HEK293 (cell line): ENCODE measurements around the gene PROKR1.

ENCODE experiments used
- CTCF ChIA-PET: fragments of 350-600 bp; formaldehyde crosslinking; extraction: SDS; loops from one replicate; lab custom pipeline; 2021; ENCODE audit warnings: antibody characterized with exemption; lab: Yijun Ruan, JAX
- POLR2A ChIA-PET: fragments of 300-600 bp; formaldehyde crosslinking; extraction: SDS; loops from one replicate; lab custom pipeline; 2020; ENCODE audit warnings: antibody characterized with exemption, inconsistent platforms; lab: Yijun Ruan, JAX
- H3K27ac ChIP-seq: fragments of 200-500 bp; sonication (Bioruptor generic); 2 replicates; pipeline ENCODE4 v1.5.1; 2014; ENCODE audit warnings: low read depth, low read length, control low read depth, inconsistent platforms; ENCODE audit errors: extremely low read depth
- H3K36me3 ChIP-seq, 2 experiments: fragments of 200-500 bp in 1 of 2; sonication (Bioruptor generic) in 1 of 2; 1 replicate in 1 of 2; 2 replicates in 1 of 2; pipeline ENCODE4 v1.5.1; 2014 to 2017; ENCODE audit warnings: inconsistent platforms in 2 of 2, low read length in 2 of 2; ENCODE audit not compliant: control insufficient read depth in 2 of 2, insufficient read depth in 1 of 2
- H3K4me1 ChIP-seq: fragments of 200-500 bp; sonication (Bioruptor generic); 2 replicates; pipeline ENCODE4 v1.5.1; 2014; ENCODE audit warnings: mild to moderate bottlenecking, low read length, inconsistent platforms; ENCODE audit not compliant: control insufficient read depth, insufficient read depth
- H3K4me3 ChIP-seq: 2 replicates; pipeline ENCODE4 v1.5.1; 2011; ENCODE audit warnings: low read depth, mild to moderate bottlenecking, control low read depth, low read length, moderate library complexity
- H3K9me3 ChIP-seq: fragments of 200-500 bp; sonication (Bioruptor generic); 2 replicates; pipeline ENCODE4 v1.5.1; 2014; ENCODE audit warnings: low read depth, low read length, inconsistent platforms; ENCODE audit not compliant: control insufficient read depth, insufficient read depth
- BCL11A ChIP-seq: fragments of 450-650 bp; formaldehyde crosslinking; IDR thresholded peaks from 2 replicates; pipeline ENCODE4 v1.5.1; 2016; ENCODE audit warnings: low read depth, missing biosample characterization, missing genetic modification characterization
- GFI1B ChIP-seq: fragments of 450-650 bp; formaldehyde crosslinking; IDR thresholded peaks from 2 replicates; pipeline ENCODE4 v1.5.1; 2016; ENCODE audit warnings: missing biosample characterization, missing genetic modification characterization
- IKZF3 ChIP-seq: fragments of 450-650 bp; IDR thresholded peaks from 2 replicates; pipeline ENCODE4 v1.5.0; 2018; ENCODE audit warnings: missing biosample characterization, mild to moderate bottlenecking, missing genetic modification characterization, moderate library complexity
- TRIM28 ChIP-seq: IDR thresholded peaks from 2 replicates; pipeline ENCODE4 v1.6.1; 2011; ENCODE audit warnings: low read length, control low read depth, borderline replicate concordance
- ZBTB17 ChIP-seq: fragments of 450-650 bp; formaldehyde crosslinking; IDR thresholded peaks from 2 replicates; pipeline ENCODE4 v1.5.1; 2016; ENCODE audit warnings: missing biosample characterization, missing genetic modification characterization
- ZNF157 ChIP-seq: fragments of 450-650 bp; formaldehyde crosslinking; IDR thresholded peaks from 2 replicates; pipeline ENCODE4 v1.5.1; 2016; ENCODE audit warnings: missing biosample characterization, missing genetic modification characterization
- ZNF223 ChIP-seq: fragments of 450-650 bp; formaldehyde crosslinking; IDR thresholded peaks from 2 replicates; pipeline ENCODE4 v1.5.1; 2016; ENCODE audit warnings: missing biosample characterization, missing genetic modification characterization
- ZNF354C ChIP-seq: fragments of 450-650 bp; formaldehyde crosslinking; IDR thresholded peaks from 2 replicates; pipeline ENCODE4 v1.5.1; 2016; ENCODE audit warnings: missing biosample characterization, missing genetic modification characterization, low read depth, borderline replicate concordance
- ZNF37A ChIP-seq: fragments of 450-650 bp; IDR thresholded peaks from 2 replicates; pipeline ENCODE4 v1.5.1; 2018; ENCODE audit warnings: missing biosample characterization, missing genetic modification characterization
- ZNF423 ChIP-seq: fragments of 450-650 bp; formaldehyde crosslinking; IDR thresholded peaks from 2 replicates; pipeline ENCODE4 v1.5.1; 2016; ENCODE audit warnings: missing biosample characterization, missing genetic modification characterization
- ZNF544 ChIP-seq: fragments of 450-650 bp; formaldehyde crosslinking; IDR thresholded peaks from 2 replicates; pipeline ENCODE4 v1.5.0; 2017; ENCODE audit warnings: missing biosample characterization, missing genetic modification characterization
- ZNF701 ChIP-seq: fragments of 450-650 bp; formaldehyde crosslinking; IDR thresholded peaks from 2 replicates; pipeline ENCODE4 v1.5.1; 2016; ENCODE audit warnings: missing biosample characterization, missing genetic modification characterization
- ZNF777 ChIP-seq: fragments of 450-650 bp; formaldehyde crosslinking; IDR thresholded peaks from 2 replicates; pipeline ENCODE4 v1.5.1; 2017; ENCODE audit warnings: missing biosample characterization, missing genetic modification characterization, borderline replicate concordance
- ZSCAN30 ChIP-seq: fragments of 450-650 bp; IDR thresholded peaks from 2 replicates; pipeline ENCODE4 v1.5.1; 2018; ENCODE audit warnings: missing biosample characterization, mild to moderate bottlenecking, missing genetic modification characterization, moderate library complexity
- TF ChIP-seq, protein P1 (sequence below): fragments of 450-650 bp; formaldehyde crosslinking; IDR thresholded peaks from 2 replicates; pipeline ENCODE4 v1.5.1; 2016; ENCODE audit warnings: missing biosample characterization, missing genetic modification characterization
- TF ChIP-seq, protein P2 (sequence below): fragments of 450-650 bp; formaldehyde crosslinking; IDR thresholded peaks from 2 replicates; pipeline ENCODE4 v1.5.1; 2016; ENCODE audit warnings: missing biosample characterization, missing genetic modification characterization
- TF ChIP-seq, protein P3 (sequence below): fragments of 450-650 bp; formaldehyde crosslinking; IDR thresholded peaks from 2 replicates; pipeline ENCODE4 v1.5.1; 2016; ENCODE audit warnings: missing biosample characterization, missing genetic modification characterization, borderline replicate concordance
- TF ChIP-seq, protein P4 (sequence below): fragments of 450-650 bp; formaldehyde crosslinking; IDR thresholded peaks from 2 replicates; pipeline ENCODE4 v1.5.1; 2016; ENCODE audit warnings: missing biosample characterization, missing genetic modification characterization

The PROKR1 gene

DNA sequence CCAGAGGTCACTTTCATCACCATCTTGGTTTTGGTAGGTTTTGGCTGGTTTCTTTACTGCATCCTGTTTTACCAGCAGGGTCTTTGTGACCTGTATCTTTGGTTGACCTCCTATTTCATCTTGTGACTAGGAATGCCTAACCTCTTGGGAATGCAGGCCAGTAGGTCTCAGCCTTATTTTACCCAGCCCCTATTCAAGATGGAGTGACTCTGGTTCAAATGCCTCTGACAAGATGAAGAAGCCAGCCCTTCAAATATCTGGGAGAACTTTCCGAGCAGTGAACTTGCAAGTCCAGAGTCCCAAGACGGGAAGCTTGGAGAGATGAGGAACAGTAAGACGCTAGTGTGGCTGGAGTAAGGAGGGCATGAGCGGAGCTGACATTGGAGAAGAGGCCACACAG lies 28.6 kb downstream of the PROKR1 start:
- ChIA-PET CTCF (no interaction called here), POLR2A (no interaction called here)
- Histone ChIP-seq H3K9me3 (no peaks in the 10 kb centered on the region), H3K4me1 (no peaks in the 10 kb centered on the region), H3K36me3 (no peaks in the 10 kb centered on the region), H3K27ac (no peak overlapping the region), H3K4me3 (no peak overlapping the region)
- TF ChIP-seq, protein P1, sequence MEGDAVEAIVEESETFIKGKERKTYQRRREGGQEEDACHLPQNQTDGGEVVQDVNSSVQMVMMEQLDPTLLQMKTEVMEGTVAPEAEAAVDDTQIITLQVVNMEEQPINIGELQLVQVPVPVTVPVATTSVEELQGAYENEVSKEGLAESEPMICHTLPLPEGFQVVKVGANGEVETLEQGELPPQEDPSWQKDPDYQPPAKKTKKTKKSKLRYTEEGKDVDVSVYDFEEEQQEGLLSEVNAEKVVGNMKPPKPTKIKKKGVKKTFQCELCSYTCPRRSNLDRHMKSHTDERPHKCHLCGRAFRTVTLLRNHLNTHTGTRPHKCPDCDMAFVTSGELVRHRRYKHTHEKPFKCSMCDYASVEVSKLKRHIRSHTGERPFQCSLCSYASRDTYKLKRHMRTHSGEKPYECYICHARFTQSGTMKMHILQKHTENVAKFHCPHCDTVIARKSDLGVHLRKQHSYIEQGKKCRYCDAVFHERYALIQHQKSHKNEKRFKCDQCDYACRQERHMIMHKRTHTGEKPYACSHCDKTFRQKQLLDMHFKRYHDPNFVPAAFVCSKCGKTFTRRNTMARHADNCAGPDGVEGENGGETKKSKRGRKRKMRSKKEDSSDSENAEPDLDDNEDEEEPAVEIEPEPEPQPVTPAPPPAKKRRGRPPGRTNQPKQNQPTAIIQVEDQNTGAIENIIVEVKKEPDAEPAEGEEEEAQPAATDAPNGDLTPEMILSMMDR (tag by site-specific recombination) = no peak
- TF ChIP-seq TRIM28 = no peak
- TF ChIP-seq ZBTB17 (tag by site-specific recombination) = no peak
- TF ChIP-seq ZSCAN30 (tag by site-specific recombination) = no peak
- TF ChIP-seq, protein P2, sequence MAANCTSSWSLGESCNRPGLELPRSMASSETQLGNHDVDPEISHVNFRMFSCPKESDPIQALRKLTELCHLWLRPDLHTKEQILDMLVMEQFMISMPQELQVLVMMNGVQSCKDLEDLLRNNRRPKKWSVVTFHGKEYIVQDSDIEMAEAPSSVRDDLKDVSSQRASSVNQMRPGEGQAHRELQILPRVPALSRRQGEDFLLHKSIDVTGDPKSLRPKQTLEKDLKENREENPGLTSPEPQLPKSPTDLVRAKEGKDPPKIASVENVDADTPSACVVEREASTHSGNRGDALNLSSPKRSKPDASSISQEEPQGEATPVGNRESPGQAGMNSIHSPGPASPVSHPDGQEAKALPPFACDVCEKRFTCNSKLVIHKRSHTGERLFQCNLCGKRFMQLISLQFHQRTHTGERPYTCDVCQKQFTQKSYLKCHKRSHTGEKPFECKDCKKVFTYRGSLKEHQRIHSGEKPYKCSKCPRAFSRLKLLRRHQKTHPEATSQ (tag by site-specific recombination) = no peak
- no peak for TF ChIP-seq GFI1B
- no peak for TF ChIP-seq ZNF354C (tag by site-specific recombination)
- no peak for TF ChIP-seq ZNF544
- TF ChIP-seq ZNF157 (tag by site-specific recombination) = no peak
- TF ChIP-seq ZNF423 (tag by site-specific recombination) = no peak
- no peak for TF ChIP-seq ZNF777 (tag by site-specific recombination)
- TF ChIP-seq IKZF3 = no peak
- TF ChIP-seq, protein P3, sequence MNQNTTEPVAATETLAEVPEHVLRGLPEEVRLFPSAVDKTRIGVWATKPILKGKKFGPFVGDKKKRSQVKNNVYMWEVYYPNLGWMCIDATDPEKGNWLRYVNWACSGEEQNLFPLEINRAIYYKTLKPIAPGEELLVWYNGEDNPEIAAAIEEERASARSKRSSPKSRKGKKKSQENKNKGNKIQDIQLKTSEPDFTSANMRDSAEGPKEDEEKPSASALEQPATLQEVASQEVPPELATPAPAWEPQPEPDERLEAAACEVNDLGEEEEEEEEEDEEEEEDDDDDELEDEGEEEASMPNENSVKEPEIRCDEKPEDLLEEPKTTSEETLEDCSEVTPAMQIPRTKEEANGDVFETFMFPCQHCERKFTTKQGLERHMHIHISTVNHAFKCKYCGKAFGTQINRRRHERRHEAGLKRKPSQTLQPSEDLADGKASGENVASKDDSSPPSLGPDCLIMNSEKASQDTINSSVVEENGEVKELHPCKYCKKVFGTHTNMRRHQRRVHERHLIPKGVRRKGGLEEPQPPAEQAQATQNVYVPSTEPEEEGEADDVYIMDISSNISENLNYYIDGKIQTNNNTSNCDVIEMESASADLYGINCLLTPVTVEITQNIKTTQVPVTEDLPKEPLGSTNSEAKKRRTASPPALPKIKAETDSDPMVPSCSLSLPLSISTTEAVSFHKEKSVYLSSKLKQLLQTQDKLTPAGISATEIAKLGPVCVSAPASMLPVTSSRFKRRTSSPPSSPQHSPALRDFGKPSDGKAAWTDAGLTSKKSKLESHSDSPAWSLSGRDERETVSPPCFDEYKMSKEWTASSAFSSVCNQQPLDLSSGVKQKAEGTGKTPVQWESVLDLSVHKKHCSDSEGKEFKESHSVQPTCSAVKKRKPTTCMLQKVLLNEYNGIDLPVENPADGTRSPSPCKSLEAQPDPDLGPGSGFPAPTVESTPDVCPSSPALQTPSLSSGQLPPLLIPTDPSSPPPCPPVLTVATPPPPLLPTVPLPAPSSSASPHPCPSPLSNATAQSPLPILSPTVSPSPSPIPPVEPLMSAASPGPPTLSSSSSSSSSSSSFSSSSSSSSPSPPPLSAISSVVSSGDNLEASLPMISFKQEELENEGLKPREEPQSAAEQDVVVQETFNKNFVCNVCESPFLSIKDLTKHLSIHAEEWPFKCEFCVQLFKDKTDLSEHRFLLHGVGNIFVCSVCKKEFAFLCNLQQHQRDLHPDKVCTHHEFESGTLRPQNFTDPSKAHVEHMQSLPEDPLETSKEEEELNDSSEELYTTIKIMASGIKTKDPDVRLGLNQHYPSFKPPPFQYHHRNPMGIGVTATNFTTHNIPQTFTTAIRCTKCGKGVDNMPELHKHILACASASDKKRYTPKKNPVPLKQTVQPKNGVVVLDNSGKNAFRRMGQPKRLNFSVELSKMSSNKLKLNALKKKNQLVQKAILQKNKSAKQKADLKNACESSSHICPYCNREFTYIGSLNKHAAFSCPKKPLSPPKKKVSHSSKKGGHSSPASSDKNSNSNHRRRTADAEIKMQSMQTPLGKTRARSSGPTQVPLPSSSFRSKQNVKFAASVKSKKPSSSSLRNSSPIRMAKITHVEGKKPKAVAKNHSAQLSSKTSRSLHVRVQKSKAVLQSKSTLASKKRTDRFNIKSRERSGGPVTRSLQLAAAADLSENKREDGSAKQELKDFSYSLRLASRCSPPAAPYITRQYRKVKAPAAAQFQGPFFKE (tag by site-specific recombination) = no peak
- TF ChIP-seq, protein P4, sequence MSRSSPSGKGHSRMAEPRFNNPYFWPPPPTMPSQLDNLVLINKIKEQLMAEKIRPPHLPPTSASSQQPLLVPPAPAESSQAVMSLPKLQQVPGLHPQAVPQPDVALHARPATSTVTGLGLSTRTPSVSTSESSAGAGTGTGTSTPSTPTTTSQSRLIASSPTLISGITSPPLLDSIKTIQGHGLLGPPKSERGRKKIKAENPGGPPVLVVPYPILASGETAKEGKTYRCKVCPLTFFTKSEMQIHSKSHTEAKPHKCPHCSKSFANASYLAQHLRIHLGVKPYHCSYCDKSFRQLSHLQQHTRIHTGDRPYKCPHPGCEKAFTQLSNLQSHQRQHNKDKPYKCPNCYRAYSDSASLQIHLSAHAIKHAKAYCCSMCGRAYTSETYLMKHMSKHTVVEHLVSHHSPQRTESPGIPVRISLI = no peak
- TF ChIP-seq ZNF701 (tag by site-specific recombination) = no peak
- TF ChIP-seq BCL11A = no peak
- no peak for TF ChIP-seq ZNF223 (tag by site-specific recombination)

DNA sequence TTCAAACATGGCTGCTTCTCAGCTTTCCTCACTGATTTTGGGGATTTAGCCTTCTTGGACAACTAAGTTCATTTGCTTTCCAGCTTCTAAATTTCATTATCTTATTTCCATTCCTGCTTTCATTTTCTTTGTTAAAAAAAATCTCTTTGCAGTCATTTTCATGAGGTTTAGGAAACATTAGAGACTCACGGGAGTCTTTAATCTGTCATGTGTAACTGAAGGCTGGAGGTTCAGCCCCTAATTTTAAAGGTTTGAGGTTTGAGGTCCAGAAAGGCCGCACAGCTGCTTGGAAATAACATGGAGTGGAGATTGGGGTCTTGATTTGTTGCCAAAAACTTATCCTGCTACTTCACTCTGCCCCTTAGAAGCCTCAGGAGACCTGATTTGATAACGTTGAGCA lies 30.3 kb downstream of the PROKR1 start:
- POLR2A ChIA-PET = no interaction called here
- CTCF ChIA-PET = interaction anchor here (1.0 kb wide), 1 partner anchor 252 kb away, joined by 6 read pairs; no protein-coding TSS in a partner anchor

More for the DNA sequence above, 30.3 kb downstream of the PROKR1 start:
- Histone ChIP-seq H3K9me3 (no peaks in the 10 kb centered on the region), H3K27ac (no peak overlapping the region), H3K36me3 (no peaks in the 10 kb centered on the region), H3K4me3 (no peak overlapping the region), H3K4me1 (no peaks in the 10 kb centered on the region)
- no peak for TF ChIP-seq ZNF37A
